Measurements from ENCODE around the gene SMIM28. TPM values are rescaled to one million over a fixed set of nuclear protein-coding genes. Genes with fewer than 3 reads are reported as not detected.

The SMIM28 gene
- total and polyA plus RNA-seq, 9 donors, result not detected

GRCh38 chr6:138372711-138373463 is 4.8 kb upstream of the SMIM28 start:
- no peak overlapping the region for H3K27ac ChIP-seq (ENCODE audit: low read length)
- no peaks in the 10 kb centered on the region for H3K27me3 ChIP-seq (ENCODE audit: control insufficient read depth, insufficient read depth, low read length)
- H3K36me3 ChIP-seq (ENCODE audit: control insufficient read depth, insufficient read depth, low read length), result no peaks in the 10 kb centered on the region
- H3K4me3 ChIP-seq (ENCODE audit: low read length), result no peak overlapping the region
- DNase-seq, result no peak
- no peaks in the 10 kb centered on the region for H3K9me3 ChIP-seq (replicated peaks; ENCODE audit: control insufficient read depth, low read depth, low read length)
- H3K4me1 ChIP-seq (ENCODE audit: control insufficient read depth, insufficient read depth, low read length), result no peaks in the 10 kb centered on the region

GRCh38 chr6:138374230-138374629 is 3.5 kb upstream of the SMIM28 start:
- Histone ChIP-seq H3K27me3 (ENCODE audit: control insufficient read depth, insufficient read depth, low read length) (no peaks in the 10 kb centered on the region), H3K4me3 (ENCODE audit: low read length) (no peak overlapping the region), H3K9me3 (replicated peaks; ENCODE audit: control insufficient read depth, low read depth, low read length) (no peaks in the 10 kb centered on the region), H3K4me1 (ENCODE audit: control insufficient read depth, insufficient read depth, low read length) (no peaks in the 10 kb centered on the region), H3K27ac (ENCODE audit: low read length) (no peak overlapping the region), H3K36me3 (ENCODE audit: control insufficient read depth, insufficient read depth, low read length) (no peaks in the 10 kb centered on the region)
- DNase-seq, result no peak

GRCh38 chr6:138374815-138375214 is 2.9 kb upstream of the SMIM28 start:
- Histone ChIP-seq H3K27ac (ENCODE audit: low read length) (no peak overlapping the region), H3K36me3 (ENCODE audit: control insufficient read depth, insufficient read depth, low read length) (no peaks in the 10 kb centered on the region), H3K4me3 (ENCODE audit: low read length) (no peak overlapping the region), H3K4me1 (ENCODE audit: control insufficient read depth, insufficient read depth, low read length) (no peaks in the 10 kb centered on the region), H3K27me3 (ENCODE audit: control insufficient read depth, insufficient read depth, low read length) (no peaks in the 10 kb centered on the region), H3K9me3 (replicated peaks; ENCODE audit: control insufficient read depth, low read depth, low read length) (no peaks in the 10 kb centered on the region)
- WGBS (ENCODE audit: insufficient coverage), result 86% methylated on average over 2 of the region's 2 CpGs
- DNase-seq, result no peak

GRCh38 chr6:138377042-138377441 is 663 bp upstream of the SMIM28 start:
- Histone ChIP-seq H3K27ac (ENCODE audit: low read length) (no peak overlapping the region), H3K36me3 (ENCODE audit: control insufficient read depth, insufficient read depth, low read length) (no peaks in the 10 kb centered on the region), H3K9me3 (replicated peaks; ENCODE audit: control insufficient read depth, low read depth, low read length) (no peaks in the 10 kb centered on the region), H3K27me3 (ENCODE audit: control insufficient read depth, insufficient read depth, low read length) (no peaks in the 10 kb centered on the region), H3K4me3 (ENCODE audit: low read length) (no peak overlapping the region), H3K4me1 (ENCODE audit: control insufficient read depth, insufficient read depth, low read length) (no peaks in the 10 kb centered on the region)
- no peak for DNase-seq

GRCh38 chr6:138378463-138378862 is 758 bp downstream of the SMIM28 start:
- H3K4me3 ChIP-seq (ENCODE audit: low read length), result no peak overlapping the region
- no peak for DNase-seq
- no CpG with 5 or more reads among the region's 4 CpGs for WGBS (ENCODE audit: insufficient coverage)
- no peaks in the 10 kb centered on the region for H3K4me1 ChIP-seq (ENCODE audit: control insufficient read depth, insufficient read depth, low read length)
- no peak overlapping the region for H3K27ac ChIP-seq (ENCODE audit: low read length)
- no peaks in the 10 kb centered on the region for H3K9me3 ChIP-seq (replicated peaks; ENCODE audit: control insufficient read depth, low read depth, low read length)
- H3K27me3 ChIP-seq (ENCODE audit: control insufficient read depth, insufficient read depth, low read length), result no peaks in the 10 kb centered on the region
- no peaks in the 10 kb centered on the region for H3K36me3 ChIP-seq (ENCODE audit: control insufficient read depth, insufficient read depth, low read length)

DNA sequence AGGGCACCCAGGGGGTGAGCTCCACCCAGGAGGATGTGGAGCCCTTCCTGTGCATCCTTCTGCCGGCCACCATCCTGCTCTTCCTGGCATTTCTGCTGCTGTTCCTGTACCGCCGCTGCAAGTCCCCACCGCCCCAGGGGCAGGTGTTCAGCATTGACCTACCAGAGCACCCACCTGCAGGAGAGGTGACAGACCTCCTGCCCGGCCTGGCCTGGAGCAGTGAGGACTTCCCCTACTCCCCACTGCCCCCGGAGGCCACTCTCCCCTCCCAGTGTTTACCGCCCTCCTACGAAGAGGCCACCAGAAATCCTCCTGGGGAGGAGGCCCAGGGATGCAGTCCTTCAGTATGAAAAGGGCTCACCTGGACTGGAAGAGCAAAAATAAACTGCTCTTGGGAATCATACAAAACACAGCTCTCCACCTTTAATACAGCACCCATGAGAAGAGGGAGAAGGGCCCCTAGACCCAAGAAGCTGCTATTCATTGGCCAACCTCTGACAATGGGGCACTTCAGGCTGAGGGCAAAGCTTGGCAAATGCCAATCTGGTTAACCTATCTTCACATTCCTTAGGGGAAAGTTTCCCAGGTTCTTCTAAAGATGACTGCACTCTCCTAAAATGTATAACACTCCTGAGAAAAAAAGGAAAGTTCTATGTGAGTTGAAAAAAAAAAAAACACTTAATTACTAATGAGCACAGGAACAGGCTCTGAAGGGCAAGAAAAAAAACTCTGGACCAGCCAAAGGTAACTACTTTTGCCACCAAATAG is 5.0 kb downstream of the SMIM28 start:
- Histone ChIP-seq H3K27me3 (ENCODE audit: control insufficient read depth, insufficient read depth, low read length) (no peaks in the 10 kb centered on the region), H3K27ac (ENCODE audit: low read length) (no peak overlapping the region), H3K9me3 (replicated peaks; ENCODE audit: control insufficient read depth, low read depth, low read length) (no peaks in the 10 kb centered on the region), H3K36me3 (ENCODE audit: control insufficient read depth, insufficient read depth, low read length) (no peaks in the 10 kb centered on the region), H3K4me1 (ENCODE audit: control insufficient read depth, insufficient read depth, low read length) (no peaks in the 10 kb centered on the region), H3K4me3 (ENCODE audit: low read length) (no peak overlapping the region)
- 30% methylated on average over 2 of the region's 8 CpGs for WGBS (ENCODE audit: insufficient coverage)
- DNase-seq, result no peak

- Histone ChIP-seq H3K4me1 (ENCODE audit: control insufficient read depth, insufficient read depth, low read length) (no peaks in the 10 kb centered on the region), H3K9me3 (replicated peaks; ENCODE audit: control insufficient read depth, low read depth, low read length) (no peaks in the 10 kb centered on the region), H3K27ac (ENCODE audit: low read length) (no peak overlapping the region), H3K36me3 (ENCODE audit: control insufficient read depth, insufficient read depth, low read length) (no peaks in the 10 kb centered on the region), H3K4me3 (ENCODE audit: low read length) (no peak overlapping the region), H3K27me3 (ENCODE audit: control insufficient read depth, insufficient read depth, low read length) (no peaks in the 10 kb centered on the region)
- DNase-seq, result no peak
- WGBS (ENCODE audit: insufficient coverage), result no CpG with 5 or more reads among the region's 3 CpGs
Observed at GRCh38 chr6:138383776-138384175, 6.1 kb downstream of the SMIM28 start.

DNA sequence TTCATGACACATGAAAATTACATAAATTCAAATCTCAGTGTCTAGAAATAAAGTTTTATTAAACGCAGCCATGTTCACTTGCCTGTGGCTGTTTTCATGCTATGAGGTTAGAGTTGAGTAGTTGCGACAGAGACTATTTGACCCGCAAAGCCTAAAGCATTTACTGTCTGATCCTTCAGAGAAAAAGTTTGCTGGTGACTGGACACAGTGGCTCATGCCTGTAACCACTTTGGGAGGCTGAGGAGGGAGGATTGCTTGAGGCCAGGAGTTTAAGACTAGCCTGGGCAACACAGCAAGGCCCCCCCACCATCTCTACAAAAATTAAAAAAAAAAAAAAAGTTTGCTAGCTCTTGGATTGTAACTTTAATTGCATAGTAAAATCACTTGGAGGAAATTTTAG is 9.2 kb downstream of the SMIM28 start:
- no peak overlapping the region for H3K27ac ChIP-seq (ENCODE audit: low read length)
- no CpG with 5 or more reads among the region's 3 CpGs for WGBS (ENCODE audit: insufficient coverage)
- H3K27me3 ChIP-seq (ENCODE audit: control insufficient read depth, insufficient read depth, low read length), result no peaks in the 10 kb centered on the region
- H3K4me1 ChIP-seq (ENCODE audit: control insufficient read depth, insufficient read depth, low read length), result no peaks in the 10 kb centered on the region
- no peak overlapping the region for H3K4me3 ChIP-seq (ENCODE audit: low read length)
- no peak for DNase-seq
- no peaks in the 10 kb centered on the region for H3K36me3 ChIP-seq (ENCODE audit: control insufficient read depth, insufficient read depth, low read length)
- H3K9me3 ChIP-seq (replicated peaks; ENCODE audit: control insufficient read depth, low read depth, low read length), result no peaks in the 10 kb centered on the region

DNA sequence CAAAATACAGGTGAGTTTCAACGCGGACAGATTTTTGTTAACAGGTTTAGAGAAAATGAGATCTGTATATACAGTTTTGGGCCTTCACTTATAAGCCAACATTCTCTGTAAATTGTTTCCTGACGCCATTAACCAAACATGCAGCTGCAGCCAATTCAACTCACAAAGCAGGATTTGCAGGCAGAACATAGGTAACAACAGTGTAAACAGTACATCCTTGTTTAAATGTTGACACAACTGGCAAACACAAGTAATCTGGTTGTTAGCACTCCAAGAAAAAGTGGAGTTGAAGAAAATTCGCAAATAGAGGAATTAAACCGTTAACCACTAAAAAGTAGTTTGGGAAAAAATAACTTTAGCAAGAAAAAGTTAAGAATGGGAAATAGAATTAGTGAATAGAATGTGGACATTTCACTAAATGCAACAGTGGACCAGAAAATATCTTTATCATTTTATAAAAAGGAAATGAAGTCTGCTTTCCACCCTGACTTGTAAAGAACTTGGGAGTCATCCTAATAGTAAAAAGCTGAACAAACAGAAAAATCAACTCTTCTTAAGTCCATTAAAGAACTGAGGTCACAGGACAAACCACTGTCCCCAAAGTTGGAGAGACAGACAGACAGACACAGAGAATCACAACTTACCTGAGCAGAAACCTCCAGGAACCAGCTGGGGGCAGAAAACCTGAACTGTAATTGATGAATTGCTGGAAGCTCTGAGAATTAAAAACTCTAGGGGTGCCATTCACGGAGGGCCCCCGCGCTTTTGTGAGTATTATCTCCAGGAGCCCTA is 10.1 kb downstream of the SMIM28 start:
- Histone ChIP-seq H3K9me3 (replicated peaks; ENCODE audit: control insufficient read depth, low read depth, low read length) (no peaks in the 10 kb centered on the region), H3K27ac (ENCODE audit: low read length) (no peak overlapping the region), H3K4me3 (ENCODE audit: low read length) (no peak overlapping the region), H3K36me3 (ENCODE audit: control insufficient read depth, insufficient read depth, low read length) (no peaks in the 10 kb centered on the region), H3K27me3 (ENCODE audit: control insufficient read depth, insufficient read depth, low read length) (no peaks in the 10 kb centered on the region), H3K4me1 (ENCODE audit: control insufficient read depth, insufficient read depth, low read length) (no peaks in the 10 kb centered on the region)
- no peak for DNase-seq
- no CpG with 5 or more reads among the region's 8 CpGs for WGBS (ENCODE audit: insufficient coverage)

DNA sequence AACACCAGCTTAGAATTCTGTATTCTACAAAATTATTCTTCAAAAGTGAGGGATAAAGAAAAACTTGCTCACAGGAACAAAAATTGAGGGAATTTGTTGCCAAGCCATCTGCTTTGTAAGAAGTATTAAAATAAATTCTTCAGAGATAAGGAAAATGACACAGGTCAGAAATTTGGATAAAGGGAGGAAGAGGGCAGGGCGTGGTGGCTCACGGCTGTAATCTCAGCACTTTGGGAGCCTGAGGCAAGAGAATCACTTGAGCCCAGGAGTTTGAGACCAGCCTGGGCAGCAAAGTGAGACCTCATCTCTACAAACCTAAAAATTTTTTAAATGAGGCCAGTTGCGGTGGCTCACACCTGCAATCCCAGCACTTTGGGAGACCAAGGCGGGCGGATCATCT is 11.8 kb downstream of the SMIM28 start:
- no peaks in the 10 kb centered on the region for H3K9me3 ChIP-seq (replicated peaks; ENCODE audit: control insufficient read depth, low read depth, low read length)
- DNase-seq, result no peak
- no peaks in the 10 kb centered on the region for H3K36me3 ChIP-seq (ENCODE audit: control insufficient read depth, insufficient read depth, low read length)
- 93% methylated on average over 2 of the region's 5 CpGs for WGBS (ENCODE audit: insufficient coverage)
- H3K27me3 ChIP-seq (ENCODE audit: control insufficient read depth, insufficient read depth, low read length), result no peaks in the 10 kb centered on the region
- no peak overlapping the region for H3K4me3 ChIP-seq (ENCODE audit: low read length)
- H3K27ac ChIP-seq (ENCODE audit: low read length), result no peak overlapping the region
- no peaks in the 10 kb centered on the region for H3K4me1 ChIP-seq (ENCODE audit: control insufficient read depth, insufficient read depth, low read length)

All from muscle of leg (tissue), 11 donors.